Measurements from ENCODE around the gene RNGTT. TPM values are rescaled to one million over a fixed set of nuclear protein-coding genes. Genes with fewer than 3 reads are reported as not detected.

RNGTT gene
- total RNA-seq, 6 experiments from 2014 or later, result 16.0 to 17.4 (median 16.8) TPM

DNA sequence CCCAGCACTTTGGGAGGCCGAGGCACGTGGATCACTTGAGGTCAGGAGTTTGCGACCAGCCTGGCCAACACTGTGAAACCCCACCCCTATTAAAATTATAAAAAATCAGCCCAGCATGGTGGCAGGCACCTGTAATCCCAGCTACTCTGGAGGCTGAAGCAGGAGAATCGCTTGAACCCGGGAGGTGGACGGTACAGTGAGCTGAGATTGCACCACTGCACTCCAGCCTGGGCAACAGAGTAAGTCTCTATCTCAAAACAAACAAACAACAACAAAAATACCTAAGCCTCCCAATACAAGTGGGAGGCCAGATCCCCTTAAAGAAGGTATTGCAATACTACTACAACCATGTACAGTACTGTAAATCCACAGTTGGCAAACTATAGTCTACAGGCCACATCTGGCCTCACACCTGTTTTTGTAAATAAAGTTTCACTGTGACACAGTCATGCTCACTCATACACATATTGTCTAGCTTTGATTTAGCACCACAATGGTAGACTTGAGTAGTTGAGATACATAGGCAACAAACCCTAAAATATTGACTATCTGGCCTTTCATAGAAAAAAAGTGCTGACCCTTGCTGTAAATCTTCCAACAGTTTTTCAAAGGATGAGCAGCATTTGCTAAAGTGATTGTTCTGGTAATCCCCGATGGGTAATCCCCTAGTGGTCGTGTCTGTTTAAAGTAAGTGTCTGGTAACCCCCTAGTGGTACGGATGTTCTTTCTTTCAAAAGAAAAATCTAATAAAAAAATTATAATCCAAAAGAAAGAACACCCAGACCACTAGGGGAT lies 202.0 kb downstream of the RNGTT start:
- no peaks in the 10 kb centered on the region for H3K36me3 Mint-ChIP-seq (ENCODE audit: low read depth)
- no peak for DNase-seq
- H3K4me3 Mint-ChIP-seq, result no peak overlapping the region
- H3K27me3 Mint-ChIP-seq (ENCODE audit: insufficient read depth), result no peaks in the 10 kb centered on the region
- H3K9me3 Mint-ChIP-seq, result no peaks in the 10 kb centered on the region
- TF ChIP-seq, protein P1, sequence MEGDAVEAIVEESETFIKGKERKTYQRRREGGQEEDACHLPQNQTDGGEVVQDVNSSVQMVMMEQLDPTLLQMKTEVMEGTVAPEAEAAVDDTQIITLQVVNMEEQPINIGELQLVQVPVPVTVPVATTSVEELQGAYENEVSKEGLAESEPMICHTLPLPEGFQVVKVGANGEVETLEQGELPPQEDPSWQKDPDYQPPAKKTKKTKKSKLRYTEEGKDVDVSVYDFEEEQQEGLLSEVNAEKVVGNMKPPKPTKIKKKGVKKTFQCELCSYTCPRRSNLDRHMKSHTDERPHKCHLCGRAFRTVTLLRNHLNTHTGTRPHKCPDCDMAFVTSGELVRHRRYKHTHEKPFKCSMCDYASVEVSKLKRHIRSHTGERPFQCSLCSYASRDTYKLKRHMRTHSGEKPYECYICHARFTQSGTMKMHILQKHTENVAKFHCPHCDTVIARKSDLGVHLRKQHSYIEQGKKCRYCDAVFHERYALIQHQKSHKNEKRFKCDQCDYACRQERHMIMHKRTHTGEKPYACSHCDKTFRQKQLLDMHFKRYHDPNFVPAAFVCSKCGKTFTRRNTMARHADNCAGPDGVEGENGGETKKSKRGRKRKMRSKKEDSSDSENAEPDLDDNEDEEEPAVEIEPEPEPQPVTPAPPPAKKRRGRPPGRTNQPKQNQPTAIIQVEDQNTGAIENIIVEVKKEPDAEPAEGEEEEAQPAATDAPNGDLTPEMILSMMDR (IDR thresholded peaks at IDR 0.05), result peak; percentile 47
- peaks cover 18% of the 10 kb centered on the region for H3K4me1 Mint-ChIP-seq (ENCODE audit: low read depth)
- no peak overlapping the region for H3K27ac Mint-ChIP-seq

DNA sequence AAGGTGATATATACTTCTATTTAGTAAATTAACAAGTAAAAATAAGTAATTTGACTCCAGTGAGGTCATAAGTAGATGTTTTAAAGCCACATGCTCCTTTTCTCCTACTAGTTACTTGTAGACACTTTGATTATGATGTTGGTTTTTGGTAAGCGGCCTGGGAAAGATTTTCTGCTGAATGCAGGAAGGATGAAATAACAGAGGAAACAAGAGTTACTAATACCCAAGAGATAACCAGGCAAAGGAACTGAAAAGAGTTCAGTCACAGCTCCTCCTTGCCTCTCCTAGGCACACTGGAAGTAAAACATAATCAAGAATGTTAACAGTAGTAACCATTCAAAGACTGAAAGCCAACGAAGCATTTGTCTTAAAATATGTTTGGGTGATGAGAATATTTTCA lies 203.3 kb downstream of the RNGTT start:
- DNase-seq, result no peak
- H3K4me1 Mint-ChIP-seq (ENCODE audit: low read depth), result peaks cover 18% of the 10 kb centered on the region
- TF ChIP-seq, protein P1 (IDR thresholded peaks at IDR 0.05), result no peak
- H3K36me3 Mint-ChIP-seq (ENCODE audit: low read depth), result no peaks in the 10 kb centered on the region
- no peak overlapping the region for H3K27ac Mint-ChIP-seq
- H3K9me3 Mint-ChIP-seq, result no peaks in the 10 kb centered on the region
- no peaks in the 10 kb centered on the region for H3K27me3 Mint-ChIP-seq (ENCODE audit: insufficient read depth)
- no peak overlapping the region for H3K4me3 Mint-ChIP-seq

DNA sequence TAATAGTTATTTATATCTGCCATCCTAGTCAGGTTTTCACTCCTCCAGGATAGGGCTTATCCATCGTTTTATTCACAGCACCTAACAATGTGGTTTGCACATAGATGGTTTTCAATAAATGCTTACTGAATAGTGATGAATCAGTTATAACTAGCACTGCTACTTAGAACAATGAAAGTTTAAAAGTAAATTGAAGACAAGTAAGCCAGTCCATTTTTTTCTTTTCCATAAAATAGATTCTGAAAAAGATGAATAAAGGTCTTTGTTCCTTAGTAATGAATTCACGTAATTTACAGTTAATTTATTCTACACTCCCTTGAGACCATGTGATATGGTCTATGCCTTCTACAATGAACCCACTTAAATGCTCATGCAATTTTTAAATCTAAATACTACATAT lies 212.5 kb downstream of the RNGTT start:
- Mint-ChIP-seq H3K4me1 (ENCODE audit: low read depth) (peaks cover 5% of the 10 kb centered on the region; the same call in 1 of the 2 replicates), H3K4me3 (no peak overlapping the region), H3K27me3 (ENCODE audit: insufficient read depth) (no peaks in the 10 kb centered on the region), H3K27ac (no peak overlapping the region), H3K9me3 (no peaks in the 10 kb centered on the region), H3K36me3 (ENCODE audit: low read depth) (no peaks in the 10 kb centered on the region)
- TF ChIP-seq, protein P1 (IDR thresholded peaks at IDR 0.05), result no peak
- DNase-seq, result no peak

DNA sequence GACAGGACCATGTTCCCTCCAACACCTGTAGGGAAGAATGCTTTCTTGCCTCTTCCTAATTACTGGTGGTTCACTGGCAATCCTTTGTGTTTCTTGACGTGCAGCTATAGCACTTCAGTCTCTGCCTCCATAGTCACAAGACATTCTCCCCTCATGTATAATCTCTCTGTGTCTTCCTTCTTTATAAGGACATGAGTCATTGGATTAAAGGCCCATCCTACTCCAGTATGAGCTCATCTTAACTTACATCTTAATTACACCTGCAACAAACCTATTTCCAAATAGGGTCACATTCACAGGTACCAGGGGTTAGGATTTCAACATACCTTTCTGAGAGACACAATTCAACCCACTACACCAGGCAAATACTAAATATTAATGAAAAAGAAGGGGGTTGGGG lies 213.6 kb downstream of the RNGTT start:
- TF ChIP-seq, protein P1 (IDR thresholded peaks at IDR 0.05), result no peak
- no peak overlapping the region for H3K27ac Mint-ChIP-seq
- DNase-seq, result no peak
- H3K36me3 Mint-ChIP-seq (ENCODE audit: low read depth), result no peaks in the 10 kb centered on the region
- no peaks in the 10 kb centered on the region for H3K27me3 Mint-ChIP-seq (ENCODE audit: insufficient read depth)
- H3K4me1 Mint-ChIP-seq (ENCODE audit: low read depth), result peaks cover 5% of the 10 kb centered on the region; the same call in 1 of the 2 replicates
- no peaks in the 10 kb centered on the region for H3K9me3 Mint-ChIP-seq
- no peak overlapping the region for H3K4me3 Mint-ChIP-seq

DNA sequence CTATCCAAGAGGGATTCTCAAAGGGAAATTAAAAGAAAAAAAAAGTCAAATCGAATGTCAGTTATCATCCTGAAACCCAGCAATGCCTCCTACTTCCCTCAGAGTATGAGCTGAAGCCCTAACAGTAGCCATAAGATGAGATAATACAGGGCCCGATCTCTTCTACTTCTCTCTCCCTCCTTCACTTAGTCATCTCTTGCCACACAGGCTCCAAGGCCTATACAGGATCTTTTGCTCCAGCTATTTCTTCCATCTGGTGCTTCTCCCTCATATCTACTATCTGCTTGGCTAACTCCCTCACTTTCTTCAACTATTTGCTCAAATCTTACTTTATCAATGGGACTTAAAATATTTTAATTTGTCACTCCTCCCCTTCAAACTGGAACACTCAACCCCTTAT lies 215.3 kb downstream of the RNGTT start:
- Mint-ChIP-seq H3K9me3 (no peaks in the 10 kb centered on the region), H3K27me3 (ENCODE audit: insufficient read depth) (no peaks in the 10 kb centered on the region), H3K4me3 (no peak overlapping the region), H3K4me1 (ENCODE audit: low read depth) (peaks cover 5% of the 10 kb centered on the region; the same call in 1 of the 2 replicates), H3K36me3 (ENCODE audit: low read depth) (no peaks in the 10 kb centered on the region), H3K27ac (no peak overlapping the region)
- no peak for DNase-seq
- TF ChIP-seq, protein P1 (IDR thresholded peaks at IDR 0.05), result no peak

All from HFFc6 (cell line).